ENCODE results near the gene GPRASP2. TPM values are rescaled to one million over a fixed set of nuclear protein-coding genes. Genes with fewer than 3 reads are reported as not detected.

GPRASP2 gene
- total RNA-seq, 1 donor from 2014 or later, result 70.0 TPM

GRCh38 chrX:102745857-102746584 lies 33.8 kb downstream of the GPRASP2 start:
- no peak for DNase-seq

GRCh38 chrX:102765217-102765616 lies 53.0 kb downstream of the GPRASP2 start:
- DNase-seq, result no peak

- peak; percentile 11 for DNase-seq
Observed at GRCh38 chrX:102765809-102766208, 53.6 kb downstream of the GPRASP2 start.

GRCh38 chrX:102767287-102767686 lies 55.0 kb downstream of the GPRASP2 start:
- no peak for DNase-seq

Small RNAs within 50 kb of the gene (small RNA-seq; reads per million reads assigned to genes)
- not detected for gene RNU6-589P

Other genes starting within 250 kb of the GPRASP2 start
- gene TCP11X2, start 240.6 kb upstream of the GPRASP2 start, total RNA-seq, result 0.62 TPM
- 111 TPM for gene TMSB15A, start 195.7 kb upstream of the GPRASP2 start, total RNA-seq
- 42.6 TPM for gene ARMCX5, start 112.9 kb upstream of the GPRASP2 start, total RNA-seq
- 32.6 TPM for gene GPRASP1, start 61.0 kb upstream of the GPRASP2 start, total RNA-seq
- gene GPRASP3, start 8.3 kb downstream of the GPRASP2 start, total RNA-seq, result 61.3 TPM
- gene RAB40AL, start 224.8 kb downstream of the GPRASP2 start, total RNA-seq, result 0.31 TPM